ENCODE data around the gene PDE4D. TPM values are rescaled to one million over a fixed set of nuclear protein-coding genes. Genes with fewer than 3 reads are reported as not detected.

PDE4D gene
- total RNA-seq, 1 donor, result 19.9 TPM

DNA sequence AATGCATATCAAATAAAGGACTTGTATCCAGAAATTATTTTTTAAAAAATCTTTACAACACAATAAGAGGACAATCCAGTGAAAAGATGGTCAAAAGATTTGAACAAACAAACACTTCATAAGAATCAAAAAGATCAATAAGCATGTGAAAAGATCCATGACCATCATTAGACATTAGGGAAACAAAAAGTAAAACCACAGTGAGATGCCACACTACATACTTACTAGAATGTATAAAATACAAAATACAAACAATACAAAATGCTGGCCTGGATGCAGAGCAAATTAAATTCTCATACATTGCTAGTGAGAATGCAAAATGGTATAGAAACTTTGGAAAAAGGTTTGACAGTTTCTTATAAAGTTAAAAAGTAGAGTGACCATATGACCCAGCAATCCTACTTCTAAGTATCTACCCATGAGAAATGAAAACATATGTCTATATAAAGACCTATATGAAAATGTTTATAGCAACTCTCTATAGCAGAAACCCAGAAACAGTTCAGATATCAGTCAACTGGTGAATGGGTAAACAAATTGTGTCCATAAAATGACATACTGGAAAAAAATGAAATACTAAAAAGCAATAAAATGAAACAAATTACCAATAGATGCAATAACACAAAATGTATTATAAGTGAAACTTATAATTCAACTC is 884.6 kb downstream of the PDE4D start:
- H3K9me3 ChIP-seq (ENCODE audit: low read depth, low read length), result no peaks in the 10 kb centered on the region
- DNase-seq (ENCODE audit: insufficient read length, low spot score, missing footprints), result no peak
- no peak overlapping the region for H3K4me2 ChIP-seq (ENCODE audit: insufficient read depth, low read length)
- H3K4me3 ChIP-seq (ENCODE audit: insufficient read depth, low read length), result no peak overlapping the region
- no peak overlapping the region for H3K27ac ChIP-seq (ENCODE audit: low read depth, low read length)
- TF ChIP-seq CTCF (IDR thresholded peaks at IDR 0.05; ENCODE audit: extremely low read depth, low read depth, low read length), result no peak
- no peak overlapping the region for H2AFZ ChIP-seq (ENCODE audit: low read length)
- no peaks in the 10 kb centered on the region for H3K36me3 ChIP-seq (ENCODE audit: insufficient read depth, low read length)
- no peaks in the 10 kb centered on the region for H3K4me1 ChIP-seq (ENCODE audit: insufficient read depth, low read length)
- peaks cover 57% of the 10 kb centered on the region for H3K79me2 ChIP-seq (ENCODE audit: insufficient read depth, low read length)
- H4K20me1 ChIP-seq (ENCODE audit: insufficient read depth, low read length), result no peaks in the 10 kb centered on the region
- no peaks in the 10 kb centered on the region for H3K27me3 ChIP-seq (ENCODE audit: insufficient read depth, low read length)

DNA sequence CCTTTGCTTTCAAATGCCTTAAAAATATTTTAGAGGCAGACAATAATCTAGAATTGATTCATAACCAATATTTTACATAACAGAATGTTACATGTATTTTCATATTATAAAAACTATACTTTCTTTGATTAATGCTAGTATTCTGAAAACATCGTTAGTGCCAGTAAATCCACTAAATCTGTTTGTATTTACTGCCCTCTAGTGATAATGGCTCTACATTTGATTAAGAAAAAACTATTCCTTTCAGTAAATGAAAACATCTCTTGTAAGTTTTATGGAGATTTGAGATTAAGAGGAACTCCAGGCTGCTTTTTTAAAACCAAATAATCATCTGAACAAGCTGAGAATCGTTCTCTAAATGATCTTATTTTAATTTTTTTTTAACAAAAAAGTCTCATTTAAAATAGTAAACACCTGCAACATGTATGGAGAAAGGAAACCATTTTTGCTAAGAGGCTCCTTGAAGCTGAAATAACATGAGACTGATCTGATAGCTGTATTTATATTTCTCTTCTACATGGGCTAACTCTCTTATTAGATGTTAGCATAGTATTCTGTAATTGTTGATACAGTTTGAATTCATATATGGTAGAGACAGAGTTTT is 886.0 kb downstream of the PDE4D start:
- no peak overlapping the region for H3K4me2 ChIP-seq (ENCODE audit: insufficient read depth, low read length)
- no peaks in the 10 kb centered on the region for H4K20me1 ChIP-seq (ENCODE audit: insufficient read depth, low read length)
- H3K36me3 ChIP-seq (ENCODE audit: insufficient read depth, low read length), result no peaks in the 10 kb centered on the region
- H3K9me3 ChIP-seq (ENCODE audit: low read depth, low read length), result no peaks in the 10 kb centered on the region
- no peaks in the 10 kb centered on the region for H3K27me3 ChIP-seq (ENCODE audit: insufficient read depth, low read length)
- no peak for DNase-seq (ENCODE audit: insufficient read length, low spot score, missing footprints)
- no peaks in the 10 kb centered on the region for H3K4me1 ChIP-seq (ENCODE audit: insufficient read depth, low read length)
- no peak overlapping the region for H3K4me3 ChIP-seq (ENCODE audit: insufficient read depth, low read length)
- no peak overlapping the region for H2AFZ ChIP-seq (ENCODE audit: low read length)
- TF ChIP-seq CTCF (IDR thresholded peaks at IDR 0.05; ENCODE audit: extremely low read depth, low read depth, low read length), result peak; percentile 57
- H3K27ac ChIP-seq (ENCODE audit: low read depth, low read length), result no peak overlapping the region
- H3K79me2 ChIP-seq (ENCODE audit: insufficient read depth, low read length), result peaks cover 65% of the 10 kb centered on the region

- no peak for DNase-seq (ENCODE audit: insufficient read length, low spot score, missing footprints)
- Histone ChIP-seq H3K79me2 (ENCODE audit: insufficient read depth, low read length) (peaks cover 79% of the 10 kb centered on the region), H3K4me3 (ENCODE audit: insufficient read depth, low read length) (no peak overlapping the region), H3K27me3 (ENCODE audit: insufficient read depth, low read length) (no peaks in the 10 kb centered on the region), H3K9me3 (ENCODE audit: low read depth, low read length) (no peaks in the 10 kb centered on the region), H4K20me1 (ENCODE audit: insufficient read depth, low read length) (no peaks in the 10 kb centered on the region), H3K36me3 (ENCODE audit: insufficient read depth, low read length) (no peaks in the 10 kb centered on the region), H2AFZ (ENCODE audit: low read length) (no peak overlapping the region), H3K4me2 (ENCODE audit: insufficient read depth, low read length) (no peak overlapping the region), H3K4me1 (ENCODE audit: insufficient read depth, low read length) (no peaks in the 10 kb centered on the region), H3K27ac (ENCODE audit: low read depth, low read length) (no peak overlapping the region)
- TF ChIP-seq CTCF (IDR thresholded peaks at IDR 0.05; ENCODE audit: extremely low read depth, low read depth, low read length), result no peak
These were observed 887.4 kb downstream of the PDE4D start for GRCh38 chr5:59005934-59006701.

GRCh38 chr5:59003641-59004040 is 889.9 kb downstream of the PDE4D start:
- H3K36me3 ChIP-seq (ENCODE audit: insufficient read depth, low read length), result no peaks in the 10 kb centered on the region
- DNase-seq (ENCODE audit: insufficient read length, low spot score, missing footprints), result no peak
- H4K20me1 ChIP-seq (ENCODE audit: insufficient read depth, low read length), result no peaks in the 10 kb centered on the region
- no peak overlapping the region for H2AFZ ChIP-seq (ENCODE audit: low read length)
- no peak overlapping the region for H3K4me3 ChIP-seq (ENCODE audit: insufficient read depth, low read length)
- no peaks in the 10 kb centered on the region for H3K4me1 ChIP-seq (ENCODE audit: insufficient read depth, low read length)
- H3K4me2 ChIP-seq (ENCODE audit: insufficient read depth, low read length), result no peak overlapping the region
- H3K27ac ChIP-seq (ENCODE audit: low read depth, low read length), result no peak overlapping the region
- H3K27me3 ChIP-seq (ENCODE audit: insufficient read depth, low read length), result no peaks in the 10 kb centered on the region
- no peak for TF ChIP-seq CTCF (IDR thresholded peaks at IDR 0.05; ENCODE audit: extremely low read depth, low read depth, low read length)
- no peaks in the 10 kb centered on the region for H3K9me3 ChIP-seq (ENCODE audit: low read depth, low read length)
- H3K79me2 ChIP-seq (ENCODE audit: insufficient read depth, low read length), result peaks cover 83% of the 10 kb centered on the region

Data from osteoblast (primary cell).